Right cardiac atrium (tissue), 5 donors: ENCODE data around the gene PTPRN2. TPM values are rescaled to one million over a fixed set of nuclear protein-coding genes. Genes with fewer than 3 reads are reported as not detected.
"Not testable (repeated sequence)": the region's sequence is repeated elsewhere in the genome, so short reads cannot be mapped to it uniquely, and the experiment has no call there.

Experiments
- ATAC-seq, 2 donors: fragments of 200-7000 bp; cut with Tn5 transposase; one replicate each; pipeline versions ENCODE4 v1.8.0 to v1.9.1; 2020; ENCODE audit warnings: moderate library complexity in 2 of 2, mild to moderate bottlenecking in 1 of 2
- DNase-seq, 3 donors: peaks; one replicate each; pipeline ENCODE4 v3.0.0-alpha.2; 2020
- H3K27ac ChIP-seq: one replicate; pipeline ENCODE4 v1.5.1; 2013; ENCODE audit warnings: mild to moderate bottlenecking, low read length, control low read depth, moderate library complexity
- H3K27me3 ChIP-seq: one replicate; pipeline ENCODE4 v1.6.1; 2013; ENCODE audit not compliant: control insufficient read depth, insufficient read depth
- H3K4me1 ChIP-seq: one replicate; pipeline ENCODE4 v1.6.1; 2013; ENCODE audit warnings: low read length; ENCODE audit not compliant: control insufficient read depth, insufficient read depth
- H3K4me3 ChIP-seq: one replicate; pipeline ENCODE4 v1.5.1; 2013; ENCODE audit warnings: low read length, control low read depth
- H3K9me3 ChIP-seq: one replicate; pipeline ENCODE4 v1.6.1; 2013; ENCODE audit warnings: low read length; ENCODE audit not compliant: control insufficient read depth
- WGBS: extraction: QIAGEN DNeasy Blood & Tissue Kit; methylation state at CpG from one replicate; pipeline ENCODE4 v1.1.7; 2013; 5-methylcytosine and 5-hydroxymethylcytosine counted together
- intact Hi-C, 4 donors: fragments of 100-400 bp; cut with DNase I; formaldehyde crosslinking; loops; one replicate each; pipeline versions ENCODE4 v1.11.0 to v1.14.0; 2022 to 2023
- polyA plus RNA-seq: library from polyadenylated mRNA; stranded (reverse); fragments of 200-250 nt; gene quantifications from one replicate; pipeline ENCODE4 v1.2.3, GENCODE V29; 2013
- total RNA-seq, 4 donors: library from RNA; stranded (reverse); fragmentation: NEBNext Ultra II Directional; extraction: Animal tissue kit (Norgen Biotek cat#: 25700); gene quantifications; one replicate each; pipeline ENCODE4 v1.2.1, GENCODE V29; 2021
- donor health status: healthy with polysubstance abuse.
- donor health status: DM: no; HTN: yes; CAD: no.
- donor health status: DM: no; HTN: no; CAD: no.
- donor health status: DM: no; HTN: yes; CAD: no; lungs with severe emphysema.
- donor health status: DM: yes; HTN: yes; CAD: no.

PTPRN2 gene
- total and polyA plus RNA-seq, 5 donors, result 1.5 to 3.9 (median 1.9) TPM

- no peak overlapping the region for H3K27ac ChIP-seq
- intact Hi-C loops, result no loop called here
Measured at GRCh38 chr7:158308001-158308400, 279.6 kb downstream of the PTPRN2 start.

GRCh38 chr7:158304072-158304471 is 283.6 kb downstream of the PTPRN2 start:
- H3K9me3 ChIP-seq, H3K4me1 ChIP-seq, H3K27me3 ChIP-seq, DNase-seq, intact Hi-C loops, H3K4me3 ChIP-seq, ATAC-seq, H3K27ac ChIP-seq: not testable (repeated sequence)
- 84% methylated on average over 6 of the region's 6 CpGs for WGBS

More at GRCh38 chr7:158308001-158308400, 279.6 kb downstream of the PTPRN2 start:
- Histone ChIP-seq H3K9me3 (no peaks in the 10 kb centered on the region), H3K4me1 (no peaks in the 10 kb centered on the region), H3K27me3 (no peaks in the 10 kb centered on the region), H3K4me3 (no peak overlapping the region)
- ATAC-seq (no peak), DNase-seq (no peak)
- WGBS, result 68% methylated on average over 1 of the region's 1 CpG

- H3K9me3 ChIP-seq, result no peaks in the 10 kb centered on the region
- intact Hi-C loops, result no loop called here
- ATAC-seq (no peak), DNase-seq (no peak)
- H3K4me3 ChIP-seq, result no peak overlapping the region
- H3K27ac ChIP-seq, result no peak overlapping the region
- H3K27me3 ChIP-seq, result no peaks in the 10 kb centered on the region
- WGBS, result 66% methylated on average over 4 of the region's 4 CpGs
- H3K4me1 ChIP-seq, result no peaks in the 10 kb centered on the region
Measured at GRCh38 chr7:158303121-158303520, 284.5 kb downstream of the PTPRN2 start.

- no peak overlapping the region for H3K27ac ChIP-seq
- H3K9me3 ChIP-seq, result no peaks in the 10 kb centered on the region
- intact Hi-C loops, result no loop called here
- no peak overlapping the region for H3K4me3 ChIP-seq
- DNase-seq (no peak), ATAC-seq (no peak)
- no peaks in the 10 kb centered on the region for H3K27me3 ChIP-seq
- no peaks in the 10 kb centered on the region for H3K4me1 ChIP-seq
- 80% methylated on average over 14 of the region's 14 CpGs for WGBS
Measured at GRCh38 chr7:158302274-158303070, 285.2 kb downstream of the PTPRN2 start.

GRCh38 chr7:158301207-158301606 is 286.4 kb downstream of the PTPRN2 start:
- intact Hi-C loops, result no loop called here
- Histone ChIP-seq H3K27ac (no peak overlapping the region), H3K4me3 (no peak overlapping the region), H3K27me3 (no peaks in the 10 kb centered on the region), H3K4me1 (no peaks in the 10 kb centered on the region), H3K9me3 (no peaks in the 10 kb centered on the region)
- WGBS, result 73% methylated on average over 10 of the region's 10 CpGs
- ATAC-seq (no peak), DNase-seq (no peak)

- intact Hi-C loops, result no loop called here
- no peaks in the 10 kb centered on the region for H3K9me3 ChIP-seq
- no peak overlapping the region for H3K4me3 ChIP-seq
- no peaks in the 10 kb centered on the region for H3K4me1 ChIP-seq
- DNase-seq, result no peak
- H3K27me3 ChIP-seq, result no peaks in the 10 kb centered on the region
- WGBS, result 88% methylated on average over 16 of the region's 16 CpGs
- no peak overlapping the region for H3K27ac ChIP-seq
- ATAC-seq, result no peak
Measured at GRCh38 chr7:158300427-158300826, 287.2 kb downstream of the PTPRN2 start.

GRCh38 chr7:158299607-158300006 is 288.0 kb downstream of the PTPRN2 start:
- 54% methylated on average over 4 of the region's 4 CpGs for WGBS
- DNase-seq (no peak), ATAC-seq (no peak)
- Histone ChIP-seq H3K27ac (no peak overlapping the region), H3K9me3 (no peaks in the 10 kb centered on the region), H3K4me1 (no peaks in the 10 kb centered on the region), H3K27me3 (no peaks in the 10 kb centered on the region), H3K4me3 (no peak overlapping the region)
- intact Hi-C loops, result no loop called here

GRCh38 chr7:158296798-158297104 is 290.9 kb downstream of the PTPRN2 start:
- intact Hi-C loops, result no loop called here
- H3K27me3 ChIP-seq, result no peaks in the 10 kb centered on the region
- WGBS, result 92% methylated on average over 7 of the region's 7 CpGs

GRCh38 chr7:158295966-158296797 is 291.4 kb downstream of the PTPRN2 start:
- Histone ChIP-seq H3K27me3 (no peaks in the 10 kb centered on the region), H3K27ac (no peak overlapping the region), H3K9me3 (no peaks in the 10 kb centered on the region), H3K4me3 (no peak overlapping the region), H3K4me1 (no peaks in the 10 kb centered on the region)
- intact Hi-C loops, result no loop called here
- 82% methylated on average over 16 of the region's 16 CpGs for WGBS
- no peak for DNase-seq
- no peak for ATAC-seq

More at GRCh38 chr7:158296798-158297104, 290.9 kb downstream of the PTPRN2 start:
- Histone ChIP-seq H3K4me3 (no peak overlapping the region), H3K27ac (no peak overlapping the region), H3K9me3 (no peaks in the 10 kb centered on the region), H3K4me1 (no peaks in the 10 kb centered on the region)
- DNase-seq (no peak), ATAC-seq (no peak)

- H3K27ac ChIP-seq, intact Hi-C loops, H3K27me3 ChIP-seq, DNase-seq, H3K4me1 ChIP-seq, ATAC-seq, H3K9me3 ChIP-seq, H3K4me3 ChIP-seq: not testable (repeated sequence)
- WGBS, result 94% methylated on average over 28 of the region's 29 CpGs
Measured at GRCh38 chr7:158294468-158295215, 293.0 kb downstream of the PTPRN2 start.

- intact Hi-C loops, result no loop called here
- ATAC-seq (no peak), DNase-seq (no peak)
- no peak overlapping the region for H3K4me3 ChIP-seq
- no peaks in the 10 kb centered on the region for H3K4me1 ChIP-seq
- H3K27me3 ChIP-seq, result no peaks in the 10 kb centered on the region
- peaks cover 3% of the 10 kb centered on the region for H3K9me3 ChIP-seq
- no peak overlapping the region for H3K27ac ChIP-seq
- WGBS, result 76% methylated on average over 5 of the region's 5 CpGs
Measured at GRCh38 chr7:158292948-158293347, 294.7 kb downstream of the PTPRN2 start.
